GM12875 (cell line): Measurements from ENCODE around the gene COG3.

Experiments
- H3K4me3 ChIP-seq: one replicate; pipeline ENCODE4 v1.5.1; 2011; ENCODE audit warnings: low read depth, low read length, control low read depth
- CTCF ChIP-seq: IDR thresholded peaks from 2 replicates; pipeline ENCODE4 v1.5.1; 2011; ENCODE audit warnings: low read depth, mild to moderate bottlenecking, control low read depth, inconsistent platforms, low read length, moderate library complexity, borderline replicate concordance; ENCODE audit not compliant: insufficient read depth

The COG3 gene

GRCh38 chr13:45487604-45488003 lies 22.9 kb downstream of the COG3 start:
- H3K4me3 ChIP-seq = no peak overlapping the region
- no peak for TF ChIP-seq CTCF

GRCh38 chr13:45490068-45490467 lies 25.3 kb downstream of the COG3 start:
- no peak overlapping the region for H3K4me3 ChIP-seq
- peak; percentile 38; the same call in 1 of the 2 replicates for TF ChIP-seq CTCF

GRCh38 chr13:45492538-45492937 lies 27.8 kb downstream of the COG3 start:
- TF ChIP-seq CTCF = no peak

GRCh38 chr13:45496942-45497341 lies 32.2 kb downstream of the COG3 start:
- TF ChIP-seq CTCF = no peak
- H3K4me3 ChIP-seq = no peak overlapping the region

More at GRCh38 chr13:45492538-45492937, 27.8 kb downstream of the COG3 start:
- H3K4me3 ChIP-seq = no peak overlapping the region

- no peak for TF ChIP-seq CTCF
Observed at GRCh38 chr13:45500492-45501174, 35.9 kb downstream of the COG3 start.

GRCh38 chr13:45501175-45501526 lies 36.4 kb downstream of the COG3 start:
- H3K4me3 ChIP-seq = no peak overlapping the region
- no peak for TF ChIP-seq CTCF

More at GRCh38 chr13:45500492-45501174, 35.9 kb downstream of the COG3 start:
- no peak overlapping the region for H3K4me3 ChIP-seq

- no peak overlapping the region for H3K4me3 ChIP-seq
- TF ChIP-seq CTCF = no peak
Observed at GRCh38 chr13:45503658-45504057, 38.9 kb downstream of the COG3 start.
